ACC112 (cell line): Measurements from ENCODE around the gene ANKLE1.

Experiments used
- H2AFZ ChIP-seq: fragments of 200-600 bp; sonication (generic); one replicate; pipeline ENCODE4 v1.6.0; 2017; ENCODE audit warnings: antibody characterized with exemption, low read length; ENCODE audit not compliant: unreplicated experiment
- H3K27ac ChIP-seq: fragments of 200-600 bp; sonication (generic); 2 replicates; pipeline ENCODE4 v1.5.1; 2014; ENCODE audit warnings: low read depth, mild to moderate bottlenecking, antibody characterized with exemption, low read length, moderate library complexity
- H3K27me3 ChIP-seq: fragments of 200-600 bp; sonication (generic); 2 replicates; pipeline ENCODE4 v1.6.1; 2014; ENCODE audit warnings: mild to moderate bottlenecking, antibody characterized with exemption, low read length, moderate library complexity, mixed read lengths; ENCODE audit not compliant: insufficient read depth
- H3K36me3 ChIP-seq: fragments of 200-600 bp; sonication (generic); 2 replicates; pipeline ENCODE4 v1.6.1; 2016; ENCODE audit warnings: mild to moderate bottlenecking, antibody characterized with exemption, low read length, moderate library complexity, mixed read lengths; ENCODE audit not compliant: insufficient read depth
- H3K4me1 ChIP-seq: fragments of 200-600 bp; sonication (generic); one replicate; pipeline ENCODE4 v1.6.1; 2016; ENCODE audit warnings: low read length, mixed read lengths; ENCODE audit not compliant: insufficient read depth, unreplicated experiment, control insufficient read depth
- H3K4me3 ChIP-seq: fragments of 200-600 bp; sonication (generic); 2 replicates; pipeline ENCODE4 v1.5.1; 2014; ENCODE audit warnings: mild to moderate bottlenecking, low read depth, low read length
- H3K79me2 ChIP-seq: fragments of 200-600 bp; sonication (generic); one replicate; pipeline ENCODE4 v1.6.0; 2016; ENCODE audit warnings: low read length; ENCODE audit not compliant: control insufficient read depth, unreplicated experiment, insufficient read depth

Gene ANKLE1

GRCh38 chr19:17323300-17323963 lies 41.7 kb downstream of the ANKLE1 start:
- H3K36me3 ChIP-seq, result no peaks in the 10 kb centered on the region
- H3K4me1 ChIP-seq, result no peaks in the 10 kb centered on the region
- H3K27ac ChIP-seq, result no peak overlapping the region
- no peak overlapping the region for H3K4me3 ChIP-seq
- no peaks in the 10 kb centered on the region for H3K79me2 ChIP-seq
- no peak overlapping the region for H2AFZ ChIP-seq
- no peaks in the 10 kb centered on the region for H3K27me3 ChIP-seq

- Histone ChIP-seq H3K36me3 (no peaks in the 10 kb centered on the region), H3K27me3 (no peaks in the 10 kb centered on the region), H3K79me2 (no peaks in the 10 kb centered on the region), H3K4me1 (no peaks in the 10 kb centered on the region), H3K27ac (no peak overlapping the region), H3K4me3 (no peak overlapping the region), H2AFZ (no peak overlapping the region)
These were observed 42.2 kb downstream of the ANKLE1 start for GRCh38 chr19:17323964-17324332.

GRCh38 chr19:17324357-17325114 lies 42.8 kb downstream of the ANKLE1 start:
- no peaks in the 10 kb centered on the region for H3K79me2 ChIP-seq

GRCh38 chr19:17325133-17325532 lies 43.4 kb downstream of the ANKLE1 start:
- Histone ChIP-seq H3K4me1 (no peaks in the 10 kb centered on the region), H2AFZ (no peak overlapping the region), H3K27me3 (no peaks in the 10 kb centered on the region), H3K79me2 (no peaks in the 10 kb centered on the region), H3K27ac (no peak overlapping the region), H3K4me3 (no peak overlapping the region), H3K36me3 (no peaks in the 10 kb centered on the region)

More at GRCh38 chr19:17324357-17325114, 42.8 kb downstream of the ANKLE1 start:
- H3K27me3 ChIP-seq, result no peaks in the 10 kb centered on the region
- no peak overlapping the region for H3K27ac ChIP-seq
- H3K36me3 ChIP-seq, result no peaks in the 10 kb centered on the region
- no peak overlapping the region for H2AFZ ChIP-seq
- no peak overlapping the region for H3K4me3 ChIP-seq
- H3K4me1 ChIP-seq, result no peaks in the 10 kb centered on the region

GRCh38 chr19:17325881-17326594 lies 44.3 kb downstream of the ANKLE1 start:
- no peaks in the 10 kb centered on the region for H3K4me1 ChIP-seq
- no peak overlapping the region for H3K27ac ChIP-seq
- H3K79me2 ChIP-seq, result no peaks in the 10 kb centered on the region

GRCh38 chr19:17326595-17326966 lies 44.9 kb downstream of the ANKLE1 start:
- H3K36me3 ChIP-seq, result no peaks in the 10 kb centered on the region
- no peaks in the 10 kb centered on the region for H3K27me3 ChIP-seq
- H3K27ac ChIP-seq, result no peak overlapping the region
- no peak overlapping the region for H3K4me3 ChIP-seq
- H2AFZ ChIP-seq, result no peak overlapping the region
- H3K79me2 ChIP-seq, result no peaks in the 10 kb centered on the region
- no peaks in the 10 kb centered on the region for H3K4me1 ChIP-seq

More at GRCh38 chr19:17325881-17326594, 44.3 kb downstream of the ANKLE1 start:
- H3K27me3 ChIP-seq, result no peaks in the 10 kb centered on the region
- H3K4me3 ChIP-seq, result no peak overlapping the region
- no peak overlapping the region for H2AFZ ChIP-seq
- no peaks in the 10 kb centered on the region for H3K36me3 ChIP-seq

- Histone ChIP-seq H3K4me3 (no peak overlapping the region), H3K27ac (no peak overlapping the region), H3K79me2 (no peaks in the 10 kb centered on the region), H3K27me3 (no peaks in the 10 kb centered on the region), H2AFZ (no peak overlapping the region), H3K4me1 (no peaks in the 10 kb centered on the region), H3K36me3 (no peaks in the 10 kb centered on the region)
These were observed 45.5 kb downstream of the ANKLE1 start for GRCh38 chr19:17327068-17327653.

- no peak overlapping the region for H2AFZ ChIP-seq
These were observed 46.2 kb downstream of the ANKLE1 start for GRCh38 chr19:17327654-17328516.

GRCh38 chr19:17328517-17329365 lies 47.0 kb downstream of the ANKLE1 start:
- Histone ChIP-seq H2AFZ (no peak overlapping the region), H3K4me1 (no peaks in the 10 kb centered on the region), H3K27ac (no peak overlapping the region), H3K79me2 (no peaks in the 10 kb centered on the region), H3K27me3 (no peaks in the 10 kb centered on the region), H3K4me3 (no peak overlapping the region), H3K36me3 (no peaks in the 10 kb centered on the region; the same call in 1 of the 2 replicates)

More at GRCh38 chr19:17327654-17328516, 46.2 kb downstream of the ANKLE1 start:
- Histone ChIP-seq H3K4me3 (no peak overlapping the region), H3K4me1 (no peaks in the 10 kb centered on the region), H3K27me3 (no peaks in the 10 kb centered on the region), H3K79me2 (no peaks in the 10 kb centered on the region), H3K27ac (no peak overlapping the region), H3K36me3 (no peaks in the 10 kb centered on the region; the same call in 1 of the 2 replicates)
